CD4-positive, alpha-beta T cell treated with Interleukin-12 subunit alpha and Interleukin-12 subunit beta, for 1 hour (primary cell): ENCODE results near the gene ABHD14A.

Source experiments
- DNase-seq: peaks from one replicate; pipeline ENCODE4 v3.0.0-alpha.2; 2020

The ABHD14A gene

GRCh38 chr3:52022323-52023100, 47.6 kb downstream of the ABHD14A start:
- no peak for DNase-seq

DNA sequence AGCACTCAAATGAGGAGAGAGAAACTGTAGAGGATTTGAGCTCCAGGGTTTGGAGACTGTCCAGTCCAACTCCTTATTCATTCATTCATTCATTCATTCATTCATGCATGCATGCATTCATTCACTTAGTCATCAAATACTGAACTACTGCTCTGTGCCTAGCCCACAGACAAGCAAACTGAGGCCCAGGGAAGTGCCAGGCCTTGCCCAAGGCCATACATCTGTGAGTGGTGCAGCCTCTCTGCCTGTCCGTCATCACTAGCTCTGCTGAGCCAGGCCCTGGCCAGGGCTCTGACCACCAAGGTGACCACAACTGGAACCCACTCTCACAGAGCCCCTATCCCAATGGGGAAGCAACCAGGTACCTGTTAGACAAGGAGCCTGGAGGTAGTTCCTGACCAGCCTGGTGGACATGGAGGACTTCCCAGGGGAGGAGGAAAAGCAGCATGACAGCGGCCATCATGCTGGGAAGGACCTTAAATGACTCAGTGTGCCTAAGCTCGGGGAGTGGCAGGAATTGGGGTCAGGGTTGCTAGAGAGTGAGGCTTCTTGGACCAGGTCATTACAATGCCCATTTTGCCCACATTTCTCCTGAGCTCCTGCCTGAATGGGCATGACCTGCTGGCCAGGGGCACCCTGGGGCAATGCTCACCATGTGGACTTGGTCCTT, 48.4 kb downstream of the ABHD14A start:
- DNase-seq = no peak

DNA sequence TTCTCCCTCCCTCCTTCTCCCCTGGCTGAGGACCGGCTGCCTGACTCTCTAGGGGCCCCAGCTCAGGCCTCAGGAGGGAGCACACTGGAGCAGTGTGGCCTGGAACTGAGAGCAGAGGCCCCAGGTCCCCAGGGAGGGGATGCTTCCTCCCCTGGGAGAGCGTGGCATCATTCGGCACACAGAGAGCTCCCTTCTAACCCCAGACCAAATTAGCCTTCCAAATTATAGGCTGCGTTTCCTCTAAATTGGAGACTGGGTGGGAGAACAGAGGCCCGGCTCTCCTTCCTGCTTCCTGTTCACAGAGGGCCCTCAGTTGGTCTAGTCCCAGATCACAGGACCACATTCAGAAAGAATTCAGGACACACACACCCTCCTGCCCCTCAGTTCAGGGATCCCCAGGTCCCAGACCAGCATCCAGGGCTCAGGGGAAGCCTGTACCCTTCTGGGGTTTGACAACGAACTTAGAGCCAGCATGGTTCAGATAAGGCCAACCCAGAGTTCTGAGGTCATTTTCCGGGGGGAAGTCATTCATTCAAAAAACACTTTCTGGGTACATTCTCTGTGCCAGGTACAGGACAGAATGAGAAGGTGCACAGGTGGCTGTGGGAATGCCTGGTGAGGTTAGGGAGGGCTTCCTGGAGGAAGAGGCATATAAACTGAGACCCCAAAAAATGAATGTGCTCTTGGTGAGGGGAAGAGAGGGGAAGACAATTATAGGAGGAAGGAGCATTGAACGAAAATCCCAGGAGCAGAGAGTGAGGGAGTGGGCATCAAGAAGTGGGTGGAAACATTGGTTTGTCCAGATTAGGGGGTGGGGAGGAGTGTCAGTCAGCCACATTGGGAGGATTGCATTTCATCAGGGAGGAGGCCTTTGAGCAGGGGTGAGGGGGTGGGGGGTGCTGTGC, 49.2 kb downstream of the ABHD14A start:
- no peak for DNase-seq

GRCh38 chr3:52024765-52025452, 50.0 kb downstream of the ABHD14A start:
- DNase-seq = no peak

DNA sequence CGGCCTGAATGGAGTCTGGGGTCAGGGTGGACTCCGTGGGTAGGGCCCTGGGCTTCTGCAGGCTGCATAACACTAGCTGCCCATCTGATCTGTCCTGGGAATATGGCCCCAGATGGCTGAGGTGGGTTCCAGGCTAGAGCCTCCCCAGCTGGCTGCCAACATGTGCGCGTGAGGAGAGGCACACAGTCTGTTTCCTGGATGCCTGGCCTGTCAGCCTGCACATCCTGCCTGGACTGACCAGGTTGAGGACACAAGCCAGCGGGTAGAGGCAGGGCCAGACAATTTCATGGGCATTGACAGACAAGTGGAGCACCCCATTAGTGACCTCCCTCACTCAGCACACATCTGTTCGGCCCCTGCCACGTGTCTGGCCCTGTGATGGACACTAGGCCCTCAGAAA, 50.6 kb downstream of the ABHD14A start:
- no peak for DNase-seq

GRCh38 chr3:52026041-52026440, 51.2 kb downstream of the ABHD14A start:
- no peak for DNase-seq

DNA sequence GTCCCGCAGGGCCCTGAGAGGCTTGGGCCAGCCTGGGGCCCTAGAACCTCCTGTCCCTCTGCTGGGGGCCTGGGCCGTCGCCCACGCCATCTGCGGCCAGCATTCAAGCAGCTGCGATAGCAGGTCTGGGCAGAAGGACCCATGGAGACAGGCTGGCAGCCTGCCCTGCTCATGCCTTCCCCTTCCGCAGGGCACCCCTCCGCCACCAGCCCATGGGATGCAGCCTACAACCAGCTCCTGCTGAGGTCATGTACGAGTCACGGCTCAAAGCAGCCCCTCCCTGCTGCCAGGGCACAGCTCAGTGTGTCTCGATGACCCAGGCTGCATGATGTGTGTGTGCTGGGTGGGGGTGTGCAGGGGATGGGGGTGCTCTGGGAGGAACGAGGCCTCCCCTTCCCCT, 53.7 kb downstream of the ABHD14A start:
- DNase-seq = no peak

- no peak for DNase-seq
These were observed 54.2 kb downstream of the ABHD14A start for GRCh38 chr3:52029053-52029452.

- DNase-seq = no peak
These were observed 54.7 kb downstream of the ABHD14A start for GRCh38 chr3:52029535-52029934.
